NCI-H2227 (cell line): ENCODE measurements around the gene STEAP1.
"Not testable (repeated sequence)": the region's sequence is repeated elsewhere in the genome, so short reads cannot be mapped to it uniquely, and the experiment has no call there.

ENCODE experiments used
- DNase-seq: peaks from one replicate; lab custom pipeline; 2025; ENCODE audit not compliant: unreplicated experiment; lab: John Stamatoyannopoulos, UW

STEAP1 gene

GRCh38 chr7:90153943-90154771 is at the start of gene STEAP1:
Gene STEAP1 (plus strand): TSS chr7:90154469. CDS start chr7:90159789, 5,320 bp downstream.
- peak; percentile 96 for DNase-seq

GRCh38 chr7:90114972-90115371 is 39.3 kb upstream of the STEAP1 start:
- not testable (repeated sequence) for DNase-seq

DNA sequence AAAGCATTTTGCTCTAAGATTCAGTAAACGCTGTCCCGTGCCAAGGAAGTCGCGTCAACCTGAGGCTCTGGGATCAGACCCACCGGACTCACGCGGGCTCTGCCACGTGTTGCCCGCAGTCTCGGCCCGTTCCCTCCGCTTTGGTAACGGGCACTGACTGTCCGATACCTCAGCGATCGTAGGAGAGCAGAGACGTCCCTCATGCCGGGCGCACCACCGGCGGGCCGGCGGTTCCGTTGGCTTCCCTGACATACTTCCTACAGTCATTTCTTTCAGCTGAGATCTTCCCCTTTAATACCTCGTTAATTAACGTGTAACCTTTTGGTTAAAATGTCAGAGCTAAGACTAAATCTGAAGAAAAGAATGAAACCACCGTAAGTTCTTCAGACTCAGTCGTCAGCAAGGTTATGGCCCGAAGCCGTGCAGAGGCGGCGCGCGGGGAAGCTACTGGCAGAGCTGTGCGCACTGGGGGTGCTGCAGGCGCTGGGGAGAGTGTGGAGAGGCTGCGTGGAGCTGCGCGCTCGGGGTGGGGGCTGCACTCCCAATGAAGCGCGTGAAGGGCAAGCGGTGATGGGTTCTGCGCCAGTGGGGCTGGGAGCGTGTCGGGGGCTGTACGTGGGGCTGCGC is 35.6 kb upstream of the STEAP1 start:
- not testable (repeated sequence) for DNase-seq

DNA sequence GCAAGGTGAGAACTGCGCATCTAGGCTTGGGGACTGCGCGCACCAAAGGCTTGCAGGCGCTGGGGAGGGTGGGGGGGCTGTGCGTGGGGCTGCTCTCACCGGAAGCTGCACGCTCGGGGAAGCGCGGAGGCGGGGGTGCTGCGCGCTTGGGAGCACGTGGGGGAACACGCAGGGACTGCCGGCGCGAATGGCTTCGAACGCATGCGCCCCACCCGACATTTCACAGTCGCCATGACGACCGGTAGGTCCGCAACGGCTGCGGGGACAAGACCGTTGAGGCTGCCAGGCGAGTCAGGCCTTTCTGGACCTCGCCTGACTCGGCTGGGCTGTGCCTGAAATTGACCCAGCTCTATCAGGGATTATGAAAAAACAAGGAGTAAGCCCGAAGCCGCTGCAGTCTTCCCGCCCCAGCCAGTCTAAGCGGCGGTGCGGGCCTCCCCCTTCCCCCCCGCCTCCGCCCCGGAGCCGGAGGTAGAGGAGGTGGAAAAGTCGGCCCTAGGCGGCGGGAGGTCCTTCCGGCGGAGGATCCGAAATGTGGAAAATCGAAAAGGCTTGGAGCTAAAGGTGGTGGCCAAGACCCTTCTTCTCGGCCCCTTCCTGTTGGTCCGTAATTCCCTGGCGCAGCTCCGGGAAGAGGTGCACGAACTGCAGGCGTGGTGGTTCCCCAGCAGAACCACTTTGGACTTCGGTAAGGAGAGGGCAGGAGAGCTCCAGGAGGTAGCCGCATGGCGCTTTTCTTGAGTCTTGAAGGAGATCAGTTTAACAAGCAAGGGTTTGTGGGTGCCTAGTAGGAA is 34.9 kb upstream of the STEAP1 start:
- peak; percentile 37 for DNase-seq

DNA sequence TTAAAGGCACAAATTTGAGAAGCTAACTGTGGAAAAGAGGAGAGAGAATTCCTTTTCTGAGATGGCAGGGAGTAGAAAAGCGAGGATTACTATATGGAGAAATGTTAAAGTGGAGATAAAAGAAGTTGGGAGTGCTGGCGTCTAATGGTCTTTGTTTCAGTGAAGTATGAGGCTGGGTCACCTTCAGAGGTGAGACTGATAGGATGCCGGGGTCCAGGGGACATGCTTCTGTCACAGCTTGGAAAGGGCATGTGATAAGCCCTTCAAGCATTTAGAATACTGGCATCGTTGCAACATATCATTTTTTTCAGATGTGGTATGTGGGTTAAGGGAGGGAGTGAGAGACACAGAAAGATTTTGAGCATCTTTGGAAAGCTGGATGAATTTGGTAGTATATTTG is 34.1 kb upstream of the STEAP1 start:
- DNase-seq: not testable (repeated sequence)

- not testable (repeated sequence) for DNase-seq
Measured at GRCh38 chr7:90131746-90132145, 22.5 kb upstream of the STEAP1 start.

DNA sequence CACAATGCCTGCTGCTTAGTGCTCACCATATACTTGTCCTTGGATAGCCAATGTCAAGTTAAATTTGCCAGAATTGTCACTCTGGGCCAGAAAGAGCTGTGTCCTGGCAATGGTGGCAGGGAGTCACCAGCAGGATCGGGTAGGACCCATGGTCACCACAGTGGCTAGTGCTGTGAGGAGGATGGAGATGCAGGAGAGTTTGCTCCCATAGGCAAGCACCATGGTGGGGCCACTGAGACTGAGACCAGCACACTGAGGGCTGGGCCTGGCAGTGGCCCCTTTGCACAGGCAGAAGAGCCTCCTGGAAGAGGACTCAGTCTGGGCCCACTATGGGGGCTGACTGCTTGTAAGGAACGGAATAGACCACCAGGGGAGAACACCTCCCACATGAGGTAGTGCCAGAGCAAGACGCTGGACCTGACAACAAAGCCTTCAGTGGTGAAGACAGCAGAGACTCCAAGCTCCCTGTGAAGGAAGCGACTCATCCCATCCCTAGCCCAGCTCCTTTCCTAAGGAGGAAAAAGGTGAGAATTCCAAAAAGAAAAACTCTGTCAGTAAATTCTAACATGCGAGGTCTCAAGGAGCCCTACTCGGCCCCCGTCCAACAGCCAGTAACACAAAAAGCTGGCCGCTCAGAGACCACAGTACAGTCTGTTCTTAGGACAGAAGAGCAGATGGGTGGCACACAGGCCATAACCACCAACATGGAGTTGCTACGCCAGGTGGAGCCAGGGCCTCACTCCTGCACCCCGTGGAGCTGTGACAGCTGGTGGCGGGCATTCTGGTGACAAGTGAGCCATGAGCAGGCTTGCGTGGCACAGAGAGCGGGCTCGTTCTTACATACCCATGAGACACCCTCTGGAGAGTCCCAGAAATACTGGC is 6.9 kb upstream of the STEAP1 start:
- not testable (repeated sequence) for DNase-seq

- DNase-seq: not testable (repeated sequence)
Measured at GRCh38 chr7:90149428-90149827, 4.8 kb upstream of the STEAP1 start.

DNA sequence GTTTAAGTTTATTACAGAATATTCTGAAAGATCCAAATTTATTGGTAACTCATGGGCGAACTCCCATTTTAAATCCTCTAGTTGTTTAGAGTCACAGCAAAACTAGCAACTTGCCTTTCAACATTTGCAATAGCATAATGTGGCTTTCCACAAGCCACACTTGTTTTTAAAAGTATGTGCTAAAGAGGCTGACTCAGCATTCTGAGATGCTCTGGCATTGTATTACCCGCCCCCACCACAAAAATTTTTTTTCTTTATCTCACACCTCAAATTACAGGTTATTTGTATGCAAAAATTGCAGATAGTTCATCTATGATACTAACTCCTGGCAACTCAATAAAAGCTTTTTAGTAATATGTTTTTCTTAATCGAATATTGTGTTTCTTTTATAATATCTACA is 2.4 kb upstream of the STEAP1 start:
- not testable (repeated sequence) for DNase-seq

DNA sequence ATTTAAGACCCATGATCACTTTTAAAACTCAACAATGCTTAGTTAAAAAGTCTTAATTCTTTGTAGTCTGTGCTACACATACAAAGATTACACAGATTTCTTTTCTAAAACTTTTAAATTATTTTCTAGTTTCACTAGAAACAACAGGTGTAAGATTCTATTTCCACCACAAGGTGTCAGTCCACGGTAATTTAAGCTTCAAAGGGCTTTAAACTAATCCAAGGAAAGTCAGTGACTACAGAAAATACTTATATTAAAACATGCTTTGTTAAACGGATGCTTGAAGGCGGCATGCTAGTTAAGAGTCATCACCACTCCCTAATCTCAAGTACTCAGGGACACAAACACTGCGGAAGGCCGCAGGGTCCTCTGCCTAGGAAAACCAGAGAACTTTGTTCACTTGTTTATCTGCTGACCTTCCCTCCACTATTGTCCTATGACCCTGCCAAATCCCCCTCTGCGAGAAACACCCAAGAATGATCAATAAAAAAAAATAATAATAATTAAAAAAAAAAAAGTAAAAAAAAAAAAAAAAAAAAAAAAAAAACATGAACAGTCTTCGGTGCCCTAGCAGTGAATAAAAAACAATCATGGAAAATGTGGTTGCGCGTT is 1.5 kb upstream of the STEAP1 start:
- peak; percentile 56 for DNase-seq

- no peak for DNase-seq
Measured at GRCh38 chr7:90155206-90155605, 937 bp downstream of the STEAP1 start.

- not testable (repeated sequence) for DNase-seq
Measured at GRCh38 chr7:90157331-90157730, 3.1 kb downstream of the STEAP1 start.

GRCh38 chr7:90157761-90158350 is 3.6 kb downstream of the STEAP1 start:
- not testable (repeated sequence) for DNase-seq

DNA sequence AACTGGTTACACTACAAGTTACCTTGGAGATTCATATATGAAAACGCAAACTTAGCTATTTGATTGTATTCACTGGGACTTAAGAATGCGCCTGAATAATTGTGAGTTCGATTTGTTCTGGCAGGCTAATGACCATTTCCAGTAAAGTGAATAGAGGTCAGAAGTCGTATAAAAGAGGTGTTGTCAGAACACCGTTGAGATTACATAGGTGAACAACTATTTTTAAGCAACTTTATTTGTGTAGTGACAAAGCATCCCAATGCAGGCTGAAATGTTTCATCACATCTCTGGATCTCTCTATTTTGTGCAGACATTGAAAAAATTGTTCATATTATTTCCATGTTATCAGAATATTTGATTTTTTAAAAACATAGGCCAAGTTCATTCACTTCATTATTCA is 9.3 kb downstream of the STEAP1 start:
- DNase-seq: no peak

- DNase-seq: no peak
Measured at GRCh38 chr7:90165724-90166123, 11.5 kb downstream of the STEAP1 start.

- DNase-seq: no peak
Measured at GRCh38 chr7:90166153-90166552, 11.9 kb downstream of the STEAP1 start.

DNA sequence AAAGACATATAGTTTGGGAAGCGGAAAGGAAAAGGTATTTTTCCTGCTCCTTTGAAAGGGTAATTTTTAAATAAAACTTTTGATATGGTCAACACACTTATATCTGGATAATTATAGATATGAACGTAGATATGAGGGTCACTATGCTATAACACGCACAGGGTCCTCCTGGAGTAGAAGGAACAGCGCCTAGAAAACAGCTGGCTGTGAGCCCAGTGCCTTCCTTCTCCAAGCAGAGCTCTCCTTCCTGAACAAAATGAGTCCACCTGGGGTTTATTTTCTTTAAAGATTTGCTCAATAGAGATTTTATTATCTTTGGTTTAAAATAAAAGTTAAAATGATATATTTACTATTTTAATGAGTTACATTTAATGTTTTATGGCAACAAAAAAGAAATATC is 13.1 kb downstream of the STEAP1 start:
- no peak for DNase-seq

DNA sequence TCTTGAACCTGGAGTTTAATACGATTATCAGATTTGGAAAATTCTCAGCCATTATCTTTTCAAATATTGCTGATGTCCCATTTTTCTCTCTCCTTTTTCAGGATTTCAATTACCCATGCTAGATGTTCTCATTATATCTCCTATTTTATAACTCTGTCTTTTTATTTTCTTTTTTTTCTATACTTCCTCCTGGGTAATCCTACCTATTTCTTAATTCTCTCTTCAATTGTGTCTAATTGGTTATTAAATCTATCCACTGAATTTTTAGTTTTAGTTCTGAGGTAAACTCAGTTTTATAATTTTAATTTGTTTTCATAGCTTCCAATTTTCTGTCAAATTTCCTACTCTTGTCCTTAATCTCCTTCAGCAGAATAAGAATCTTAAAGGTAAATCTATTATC is 15.6 kb downstream of the STEAP1 start:
- DNase-seq: no peak

- no peak for DNase-seq
Measured at GRCh38 chr7:90172121-90172520, 17.9 kb downstream of the STEAP1 start.

- DNase-seq: no peak
Measured at GRCh38 chr7:90172624-90173023, 18.4 kb downstream of the STEAP1 start.
